ENCODE results near the gene P3H3. TPM values are rescaled to one million over a fixed set of nuclear protein-coding genes. Genes with fewer than 3 reads are reported as not detected.

P3H3 gene
- 90.6 and 104 TPM in 2 replicates for total RNA-seq

GRCh38 chr12:6827982-6828780 is at the start of gene P3H3:
Gene P3H3, plus strand, starts transcription at chr12:6828407. Its CDS starts 34 bp downstream, at chr12:6828441.

GRCh38 chr12:6788972-6789924 is 39.0 kb upstream of the P3H3 start, which contains the start of gene CD4:
Gene CD4, plus strand, starts transcription at chr12:6789528. Its CDS starts 10,611 bp downstream, at chr12:6800139.

GRCh38 chr12:6821591-6822425 is 6.4 kb upstream of the P3H3 start, which contains the start of gene GPR162:
Gene GPR162, plus strand, starts transcription at chr12:6821821. Its CDS starts 2,078 bp downstream, at chr12:6823899.

GRCh38 chr12:6840761-6841515 is 12.7 kb downstream of the P3H3 start, which contains the start of gene GNB3:
Gene GNB3, plus strand, starts transcription at chr12:6840925. Its CDS starts 363 bp downstream, at chr12:6841288.

GRCh38 chr12:6851153-6851920 is 23.1 kb downstream of the P3H3 start, which contains the start of gene CDCA3:
Gene CDCA3, minus strand, starts transcription at chr12:6851286. Its CDS starts 334 bp downstream, at chr12:6850952.

GRCh38 chr12:6851921-6852650 is 23.9 kb downstream of the P3H3 start, which contains the start of gene USP5:
Gene USP5, plus strand, starts transcription at chr12:6852150. Its CDS starts 30 bp downstream, at chr12:6852180.

GRCh38 chr12:6867413-6868210 is 39.4 kb downstream of the P3H3 start, which contains the start of gene TPI1:
Gene TPI1, plus strand, starts transcription at chr12:6867531. Its CDS starts 36 bp downstream, at chr12:6867567.

GRCh38 chr12:6873094-6874014 is 45.1 kb downstream of the P3H3 start, which contains the start of gene SPSB2:
Gene SPSB2, minus strand, starts transcription at chr12:6873303. Its CDS starts 402 bp downstream, at chr12:6872901.

Other genes with a start within 250 kb of the P3H3 start
- gene CHD4, start 221.0 kb upstream of the P3H3 start, total RNA-seq = 228 and 268 TPM in 2 replicates
- not detected in 2 replicates for gene LPAR5, start 192.4 kb upstream of the P3H3 start, total RNA-seq
- gene ACRBP, start 181.0 kb upstream of the P3H3 start, total RNA-seq = 0.13 and 0.25 TPM in 2 replicates
- gene ING4, start 165.3 kb upstream of the P3H3 start, total RNA-seq = 26.0 and 41.9 TPM in 2 replicates
- 9.2 and 10.6 TPM in 2 replicates for gene ZNF384, start 139.0 kb upstream of the P3H3 start, total RNA-seq
- 0.13 TPM in 1 of 2 replicates, not detected in the other for gene PIANP, start 127.6 kb upstream of the P3H3 start, total RNA-seq
- 143 and 164 TPM in 2 replicates for gene COPS7A, start 104.4 kb upstream of the P3H3 start, total RNA-seq
- gene MLF2, start 75.3 kb upstream of the P3H3 start, total RNA-seq = 119 TPM in 2 replicates
- 58.0 and 85.9 TPM in 2 replicates for gene PTMS, start 62.0 kb upstream of the P3H3 start, total RNA-seq
- gene LAG3, start 55.9 kb upstream of the P3H3 start, total RNA-seq = under 0.01 and 0.12 TPM in 2 replicates
- gene CD4, start 38.9 kb upstream of the P3H3 start, total RNA-seq = 3.1 and 7.5 TPM in 2 replicates
- gene GPR162, start 6.6 kb upstream of the P3H3 start, total RNA-seq = 5.7 and 7.9 TPM in 2 replicates
- 1.6 and 1.8 TPM in 2 replicates for gene GNB3, start 12.5 kb downstream of the P3H3 start, total RNA-seq
- 9.5 and 19.2 TPM in 2 replicates for gene CDCA3, start 22.9 kb downstream of the P3H3 start, total RNA-seq
- gene USP5, start 23.7 kb downstream of the P3H3 start, total RNA-seq = 98.9 and 128 TPM in 2 replicates
- 769 and 1,187 TPM in 2 replicates for gene TPI1, start 39.1 kb downstream of the P3H3 start, total RNA-seq
- 9.6 and 10.5 TPM in 2 replicates for gene SPSB2, start 44.9 kb downstream of the P3H3 start, total RNA-seq
- gene LRRC23, start 76.4 kb downstream of the P3H3 start, total RNA-seq = 12.4 and 12.7 TPM in 2 replicates
- 16.2 and 19.3 TPM in 2 replicates for gene ENO2, start 86.2 kb downstream of the P3H3 start, total RNA-seq
- gene ATN1, start 99.6 kb downstream of the P3H3 start, total RNA-seq = 6.7 and 23.0 TPM in 2 replicates
- gene RNU7-1, start 115.4 kb downstream of the P3H3 start, total RNA-seq = not detected in 2 replicates
- gene C12orf57, start 115.6 kb downstream of the P3H3 start, total RNA-seq = 114 and 150 TPM in 2 replicates
- gene PTPN6, start 122.9 kb downstream of the P3H3 start, total RNA-seq = not detected in 2 replicates
- gene PHB2, start 142.3 kb downstream of the P3H3 start, total RNA-seq = 103 and 125 TPM in 2 replicates
- gene EMG1, start 142.5 kb downstream of the P3H3 start, total RNA-seq = 26.3 and 35.9 TPM in 2 replicates
- gene LPCAT3, start 190.1 kb downstream of the P3H3 start, total RNA-seq = 7.3 and 13.2 TPM in 2 replicates
- gene C1S, start 232.3 kb downstream of the P3H3 start, total RNA-seq = 215 and 232 TPM in 2 replicates